Ovary (tissue), 3 donors: Measurements from ENCODE around the gene SCPEP1.

Experiments
- CTCF ChIP-seq, 3 donors: fragments of 450-650 bp in 2 of 3; fragments of 200-600 bp in 1 of 3; IDR thresholded peaks; one replicate each; pipeline versions ENCODE4 v1.5.1 to v1.8.0; 2016 to 2022; ENCODE audit warnings: antibody characterized with exemption in 3 of 3, mild to moderate bottlenecking in 1 of 3
- EP300 ChIP-seq: sonication (generic); formaldehyde crosslinking; IDR thresholded peaks from one replicate; pipeline ENCODE4 v1.6.1; 2017; ENCODE audit warnings: antibody characterized with exemption
- POLR2A ChIP-seq: fragments of 450-650 bp; IDR thresholded peaks from one replicate; pipeline ENCODE4 v1.6.1; 2017; ENCODE audit warnings: antibody characterized with exemption, mild to moderate bottlenecking, moderate library complexity
- donor health status: DM: no; HTN: no; CAD: no.

- peak; percentile 31 for TF ChIP-seq POLR2A
- TF ChIP-seq CTCF (IDR thresholded peaks at IDR 0.05): peak; percentile 97 to 100 (median 97)
- TF ChIP-seq EP300: no peak
These were observed 17.1 kb upstream of the SCPEP1 start, which contains the start of gene COIL for GRCh38 chr17:56960596-56961538.
